Breast epithelium (tissue), 3 donors: ENCODE data around the gene ALK.

ENCODE experiments used
- POLR2A ChIP-seq: fragments of 450-650 bp; IDR thresholded peaks from one replicate; pipeline ENCODE4 v1.6.1; 2016; ENCODE audit warnings: antibody characterized with exemption, mild to moderate bottlenecking, moderate library complexity
- POLR2AphosphoS5 ChIP-seq, 3 donors: sonication (generic); formaldehyde crosslinking; IDR thresholded peaks; one replicate each; pipeline ENCODE4 v1.6.1; 2017; ENCODE audit warnings: antibody characterized with exemption in 3 of 3
- TF ChIP-seq, protein P1 (sequence below), 3 donors: fragments of 450-650 bp; IDR thresholded peaks; one replicate each; pipeline ENCODE4 v1.5.1; 2016 to 2017; ENCODE audit warnings: antibody characterized with exemption in 3 of 3, mild to moderate bottlenecking in 3 of 3, moderate library complexity in 3 of 3

GRCh38 chr2:29175338-29175737 is 746.0 kb downstream of the ALK start:
- TF ChIP-seq, protein P1, sequence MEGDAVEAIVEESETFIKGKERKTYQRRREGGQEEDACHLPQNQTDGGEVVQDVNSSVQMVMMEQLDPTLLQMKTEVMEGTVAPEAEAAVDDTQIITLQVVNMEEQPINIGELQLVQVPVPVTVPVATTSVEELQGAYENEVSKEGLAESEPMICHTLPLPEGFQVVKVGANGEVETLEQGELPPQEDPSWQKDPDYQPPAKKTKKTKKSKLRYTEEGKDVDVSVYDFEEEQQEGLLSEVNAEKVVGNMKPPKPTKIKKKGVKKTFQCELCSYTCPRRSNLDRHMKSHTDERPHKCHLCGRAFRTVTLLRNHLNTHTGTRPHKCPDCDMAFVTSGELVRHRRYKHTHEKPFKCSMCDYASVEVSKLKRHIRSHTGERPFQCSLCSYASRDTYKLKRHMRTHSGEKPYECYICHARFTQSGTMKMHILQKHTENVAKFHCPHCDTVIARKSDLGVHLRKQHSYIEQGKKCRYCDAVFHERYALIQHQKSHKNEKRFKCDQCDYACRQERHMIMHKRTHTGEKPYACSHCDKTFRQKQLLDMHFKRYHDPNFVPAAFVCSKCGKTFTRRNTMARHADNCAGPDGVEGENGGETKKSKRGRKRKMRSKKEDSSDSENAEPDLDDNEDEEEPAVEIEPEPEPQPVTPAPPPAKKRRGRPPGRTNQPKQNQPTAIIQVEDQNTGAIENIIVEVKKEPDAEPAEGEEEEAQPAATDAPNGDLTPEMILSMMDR (IDR thresholded peaks at IDR 0.05): no peak
- no peak for TF ChIP-seq POLR2A
- TF ChIP-seq POLR2AphosphoS5 (IDR thresholded peaks at IDR 0.05): no peak
